KG1 (cell line): ENCODE results near the gene FTHL17.

Source experiments
- DNase-seq: peaks from one replicate; lab custom pipeline; 2025; lab: John Stamatoyannopoulos, UW

Gene FTHL17

GRCh38 chrX:31071725-31072124, at the start of gene FTHL17:
FTHL17 (minus strand) TSS chrX:31072041; CDS start chrX:31071953, 88 bp downstream.
- DNase-seq: no peak

- DNase-seq: no peak
These were observed 45.4 kb upstream of the FTHL17 start for GRCh38 chrX:31117266-31117665.

- DNase-seq: no peak
These were observed 43.6 kb upstream of the FTHL17 start for GRCh38 chrX:31115398-31115797.

GRCh38 chrX:31114858-31115257, 43.0 kb upstream of the FTHL17 start:
- no peak for DNase-seq

GRCh38 chrX:31112226-31112999, 40.6 kb upstream of the FTHL17 start:
- DNase-seq: no peak

- no peak for DNase-seq
These were observed 38.8 kb upstream of the FTHL17 start for GRCh38 chrX:31110657-31111056.

GRCh38 chrX:31099536-31100090, 27.8 kb upstream of the FTHL17 start:
- DNase-seq: no peak

- no peak for DNase-seq
These were observed 26.2 kb upstream of the FTHL17 start for GRCh38 chrX:31098079-31098478.

- DNase-seq: no peak
These were observed 21.8 kb upstream of the FTHL17 start for GRCh38 chrX:31093639-31093975.

GRCh38 chrX:31092970-31093638, 21.3 kb upstream of the FTHL17 start:
- DNase-seq: no peak

- no peak for DNase-seq
These were observed 20.6 kb upstream of the FTHL17 start for GRCh38 chrX:31092476-31092875.

- DNase-seq: no peak
These were observed 20.0 kb upstream of the FTHL17 start for GRCh38 chrX:31091819-31092218.

GRCh38 chrX:31074522-31074921, 2.7 kb upstream of the FTHL17 start:
- no peak for DNase-seq

- DNase-seq: no peak
These were observed 579 bp downstream of the FTHL17 start for GRCh38 chrX:31071262-31071661.

- DNase-seq: no peak
These were observed 1.8 kb downstream of the FTHL17 start for GRCh38 chrX:31070057-31070468.

GRCh38 chrX:31063114-31063513, 8.7 kb downstream of the FTHL17 start:
- DNase-seq: no peak

GRCh38 chrX:31061091-31061490, 10.8 kb downstream of the FTHL17 start:
- DNase-seq: no peak

GRCh38 chrX:31060016-31060415, 11.8 kb downstream of the FTHL17 start:
- DNase-seq: no peak

GRCh38 chrX:31058284-31058683, 13.6 kb downstream of the FTHL17 start:
- no peak for DNase-seq

- no peak for DNase-seq
These were observed 14.2 kb downstream of the FTHL17 start for GRCh38 chrX:31057691-31058090.

GRCh38 chrX:31057291-31057690, 14.6 kb downstream of the FTHL17 start:
- no peak for DNase-seq

- no peak for DNase-seq
These were observed 18.2 kb downstream of the FTHL17 start for GRCh38 chrX:31053621-31054020.

- DNase-seq: no peak
These were observed 32.5 kb downstream of the FTHL17 start for GRCh38 chrX:31039327-31039711.
